Tibial nerve (tissue), 4 donors: Measurements from ENCODE around the gene BNC2.

Experiments
- EP300 ChIP-seq, 2 donors: sonication (generic); formaldehyde crosslinking; IDR thresholded peaks; one replicate each; pipeline ENCODE4 v1.6.1; 2017; ENCODE audit warnings: antibody characterized with exemption in 2 of 2, mild to moderate bottlenecking in 1 of 2
- TF ChIP-seq, protein P1 (sequence below), 5 experiments: fragments of 200-600 bp in 3 of 5; fragments of 450-650 bp in 2 of 5; sonication (generic) in 3 of 5; IDR thresholded peaks; one replicate each; pipeline ENCODE4 v1.5.1; 2016 to 2019; ENCODE audit warnings: antibody characterized with exemption in 5 of 5, mild to moderate bottlenecking in 3 of 5, moderate library complexity in 2 of 5

DNA sequence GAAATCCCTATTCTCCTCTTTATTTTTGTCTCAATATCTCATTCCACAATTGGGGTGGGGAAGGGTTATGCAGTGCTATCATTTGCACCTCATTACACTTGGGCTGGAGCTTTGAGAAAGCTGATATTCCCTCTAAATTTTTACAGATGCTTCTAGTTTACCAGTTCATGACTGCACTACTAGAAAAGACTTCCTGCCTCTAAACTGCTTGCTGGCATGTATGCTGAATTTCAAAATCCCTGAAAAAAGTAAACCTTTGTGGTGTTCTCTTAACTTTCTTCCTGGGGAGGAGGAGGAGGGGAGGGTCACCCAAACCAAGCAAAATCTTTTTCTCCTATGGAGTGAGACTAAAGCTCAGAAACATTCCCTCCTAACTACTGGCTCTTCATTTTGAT, 45.1 kb downstream of the BNC2 start:
- TF ChIP-seq, protein P1, sequence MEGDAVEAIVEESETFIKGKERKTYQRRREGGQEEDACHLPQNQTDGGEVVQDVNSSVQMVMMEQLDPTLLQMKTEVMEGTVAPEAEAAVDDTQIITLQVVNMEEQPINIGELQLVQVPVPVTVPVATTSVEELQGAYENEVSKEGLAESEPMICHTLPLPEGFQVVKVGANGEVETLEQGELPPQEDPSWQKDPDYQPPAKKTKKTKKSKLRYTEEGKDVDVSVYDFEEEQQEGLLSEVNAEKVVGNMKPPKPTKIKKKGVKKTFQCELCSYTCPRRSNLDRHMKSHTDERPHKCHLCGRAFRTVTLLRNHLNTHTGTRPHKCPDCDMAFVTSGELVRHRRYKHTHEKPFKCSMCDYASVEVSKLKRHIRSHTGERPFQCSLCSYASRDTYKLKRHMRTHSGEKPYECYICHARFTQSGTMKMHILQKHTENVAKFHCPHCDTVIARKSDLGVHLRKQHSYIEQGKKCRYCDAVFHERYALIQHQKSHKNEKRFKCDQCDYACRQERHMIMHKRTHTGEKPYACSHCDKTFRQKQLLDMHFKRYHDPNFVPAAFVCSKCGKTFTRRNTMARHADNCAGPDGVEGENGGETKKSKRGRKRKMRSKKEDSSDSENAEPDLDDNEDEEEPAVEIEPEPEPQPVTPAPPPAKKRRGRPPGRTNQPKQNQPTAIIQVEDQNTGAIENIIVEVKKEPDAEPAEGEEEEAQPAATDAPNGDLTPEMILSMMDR (IDR thresholded peaks at IDR 0.05) = no peak
- no peak for TF ChIP-seq EP300 (IDR thresholded peaks at IDR 0.05)
